Endothelial cell (in vitro differentiated cells): ENCODE results near the gene A4GALT. TPM values are rescaled to one million over a fixed set of nuclear protein-coding genes. Genes with fewer than 3 reads are reported as not detected.

Experiments used
- DNase-seq: peaks from one replicate; pipeline ENCODE4 v3.0.0; 2021; ENCODE audit warnings: low spot score
- H3K27ac Mint-ChIP-seq: one replicate; pipeline ENCODE4 v1.8.0; 2021; ENCODE audit warnings: mixed read lengths, inconsistent platforms; ENCODE audit not compliant: unreplicated experiment
- H3K27me3 Mint-ChIP-seq: one replicate; pipeline ENCODE4 v1.8.0; 2021; ENCODE audit warnings: mild to moderate bottlenecking, moderate library complexity, mixed read lengths, inconsistent platforms; ENCODE audit not compliant: unreplicated experiment
- H3K36me3 Mint-ChIP-seq: one replicate; pipeline ENCODE4 v1.8.0; 2021; ENCODE audit warnings: mild to moderate bottlenecking, low read depth, mixed read lengths, inconsistent platforms; ENCODE audit not compliant: unreplicated experiment
- H3K4me1 Mint-ChIP-seq: one replicate; pipeline ENCODE4 v1.8.0; 2021; ENCODE audit warnings: mild to moderate bottlenecking, mixed read lengths, inconsistent platforms; ENCODE audit not compliant: unreplicated experiment
- H3K4me3 Mint-ChIP-seq: one replicate; pipeline ENCODE4 v1.8.0; 2021; ENCODE audit warnings: mild to moderate bottlenecking, mixed read lengths, inconsistent platforms; ENCODE audit not compliant: unreplicated experiment
- H3K9me3 Mint-ChIP-seq: one replicate; pipeline ENCODE4 v1.8.0; 2021; ENCODE audit warnings: mixed read lengths, inconsistent platforms; ENCODE audit not compliant: unreplicated experiment
- total RNA-seq: library from RNA; stranded (reverse); fragmentation: NEBNext Ultra II Directional; extraction: Animal tissue kit (Norgen Biotek cat#: 25700); gene quantifications from one replicate; pipeline ENCODE4 v1.2.1, GENCODE V29; 2021; ENCODE audit not compliant: unreplicated experiment
- TF ChIP-seq, protein P1 (sequence below): fragments of 200-600 bp; sonication (generic); IDR thresholded peaks from one replicate; pipeline ENCODE4 v1.5.0; 2021; ENCODE audit warnings: antibody characterized with exemption; ENCODE audit not compliant: unreplicated experiment

Gene A4GALT
- total RNA-seq, 1 donor from 2014 or later = 5.3 TPM

DNA sequence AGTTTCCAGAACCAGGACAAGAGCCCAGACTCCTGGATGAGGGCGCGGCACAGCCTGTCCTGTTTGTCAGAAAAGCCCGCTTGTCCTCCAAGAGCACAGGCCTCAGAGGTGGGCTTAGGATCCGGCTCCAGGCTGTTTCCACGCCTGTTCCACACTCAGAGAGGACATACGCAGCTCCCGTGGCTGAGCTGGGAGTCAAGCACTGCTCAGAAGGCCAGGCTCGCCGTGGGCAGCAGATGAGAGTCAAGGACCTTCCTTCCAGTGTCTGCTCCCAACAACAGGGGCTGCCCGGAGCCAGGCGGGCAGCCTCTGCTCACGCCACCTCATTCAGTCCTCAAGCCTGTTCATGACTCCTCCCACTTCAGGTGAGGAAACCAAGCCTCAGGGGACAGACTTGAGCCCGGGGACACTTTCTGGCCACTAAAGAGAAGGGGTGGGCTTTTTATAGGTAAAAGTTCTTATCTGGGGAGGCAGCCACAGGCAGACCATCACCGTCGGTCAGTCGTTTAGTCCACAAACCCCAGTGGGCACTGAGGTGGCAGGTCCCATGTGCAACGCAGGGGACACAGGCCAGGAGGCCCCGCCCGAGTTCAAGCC, 75.2 kb downstream of the A4GALT start:
- Mint-ChIP-seq H3K4me1 (peaks cover 35% of the 10 kb centered on the region), H3K9me3 (no peaks in the 10 kb centered on the region), H3K27me3 (peaks cover 7% of the 10 kb centered on the region), H3K4me3 (no peak overlapping the region), H3K36me3 (peaks cover 4% of the 10 kb centered on the region), H3K27ac (no peak overlapping the region)
- DNase-seq = no peak
- TF ChIP-seq, protein P1, sequence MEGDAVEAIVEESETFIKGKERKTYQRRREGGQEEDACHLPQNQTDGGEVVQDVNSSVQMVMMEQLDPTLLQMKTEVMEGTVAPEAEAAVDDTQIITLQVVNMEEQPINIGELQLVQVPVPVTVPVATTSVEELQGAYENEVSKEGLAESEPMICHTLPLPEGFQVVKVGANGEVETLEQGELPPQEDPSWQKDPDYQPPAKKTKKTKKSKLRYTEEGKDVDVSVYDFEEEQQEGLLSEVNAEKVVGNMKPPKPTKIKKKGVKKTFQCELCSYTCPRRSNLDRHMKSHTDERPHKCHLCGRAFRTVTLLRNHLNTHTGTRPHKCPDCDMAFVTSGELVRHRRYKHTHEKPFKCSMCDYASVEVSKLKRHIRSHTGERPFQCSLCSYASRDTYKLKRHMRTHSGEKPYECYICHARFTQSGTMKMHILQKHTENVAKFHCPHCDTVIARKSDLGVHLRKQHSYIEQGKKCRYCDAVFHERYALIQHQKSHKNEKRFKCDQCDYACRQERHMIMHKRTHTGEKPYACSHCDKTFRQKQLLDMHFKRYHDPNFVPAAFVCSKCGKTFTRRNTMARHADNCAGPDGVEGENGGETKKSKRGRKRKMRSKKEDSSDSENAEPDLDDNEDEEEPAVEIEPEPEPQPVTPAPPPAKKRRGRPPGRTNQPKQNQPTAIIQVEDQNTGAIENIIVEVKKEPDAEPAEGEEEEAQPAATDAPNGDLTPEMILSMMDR = no peak

DNA sequence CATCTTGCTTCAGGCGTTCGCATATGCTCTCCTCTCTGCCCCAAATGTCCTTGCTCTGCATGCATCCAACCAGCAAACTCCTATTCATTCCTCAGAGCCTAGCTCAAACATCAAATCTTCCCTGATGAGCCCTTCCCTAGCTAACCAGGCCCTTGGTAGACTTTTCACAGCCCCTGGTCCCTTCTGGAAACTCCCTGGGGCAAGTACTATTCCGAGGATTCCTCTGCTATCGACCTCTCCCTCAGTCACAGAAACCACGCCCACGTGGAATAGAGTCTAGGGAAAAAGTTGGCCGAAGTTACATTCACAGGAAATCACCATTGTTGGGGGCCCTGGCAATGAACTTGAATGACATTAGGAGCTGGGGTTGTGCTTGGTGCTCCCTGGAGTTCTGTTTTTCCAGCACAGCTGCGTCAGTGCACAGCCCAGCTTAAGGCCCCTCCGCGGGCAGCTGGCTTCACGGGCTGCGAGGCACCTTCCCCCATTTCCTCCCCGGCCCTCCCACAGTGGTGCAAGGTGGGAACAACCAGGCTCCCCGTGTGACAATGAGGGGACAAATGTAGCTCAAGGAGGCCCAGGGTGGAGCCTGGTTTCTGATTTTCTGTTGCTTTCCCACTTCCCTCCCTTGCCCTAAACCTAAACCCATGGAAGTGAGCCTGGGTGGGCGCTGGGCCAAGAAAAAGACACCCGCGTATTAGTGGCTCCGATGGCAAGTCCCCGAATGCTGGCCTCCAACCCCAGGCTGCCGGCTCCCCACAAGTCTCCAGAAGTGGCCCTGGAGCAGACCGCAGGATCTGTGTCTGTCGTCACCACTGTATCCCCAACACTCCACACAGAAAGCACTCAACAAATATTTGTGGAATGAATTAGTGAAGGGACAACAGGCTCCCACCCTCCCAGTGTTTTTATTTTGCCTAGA, 76.0 kb downstream of the A4GALT start:
- Mint-ChIP-seq H3K27me3 (peaks cover 7% of the 10 kb centered on the region), H3K4me1 (peaks cover 35% of the 10 kb centered on the region), H3K27ac (no peak overlapping the region), H3K9me3 (no peaks in the 10 kb centered on the region), H3K4me3 (no peak overlapping the region), H3K36me3 (peaks cover 4% of the 10 kb centered on the region)
- TF ChIP-seq, protein P1 = no peak
- DNase-seq = no peak

DNA sequence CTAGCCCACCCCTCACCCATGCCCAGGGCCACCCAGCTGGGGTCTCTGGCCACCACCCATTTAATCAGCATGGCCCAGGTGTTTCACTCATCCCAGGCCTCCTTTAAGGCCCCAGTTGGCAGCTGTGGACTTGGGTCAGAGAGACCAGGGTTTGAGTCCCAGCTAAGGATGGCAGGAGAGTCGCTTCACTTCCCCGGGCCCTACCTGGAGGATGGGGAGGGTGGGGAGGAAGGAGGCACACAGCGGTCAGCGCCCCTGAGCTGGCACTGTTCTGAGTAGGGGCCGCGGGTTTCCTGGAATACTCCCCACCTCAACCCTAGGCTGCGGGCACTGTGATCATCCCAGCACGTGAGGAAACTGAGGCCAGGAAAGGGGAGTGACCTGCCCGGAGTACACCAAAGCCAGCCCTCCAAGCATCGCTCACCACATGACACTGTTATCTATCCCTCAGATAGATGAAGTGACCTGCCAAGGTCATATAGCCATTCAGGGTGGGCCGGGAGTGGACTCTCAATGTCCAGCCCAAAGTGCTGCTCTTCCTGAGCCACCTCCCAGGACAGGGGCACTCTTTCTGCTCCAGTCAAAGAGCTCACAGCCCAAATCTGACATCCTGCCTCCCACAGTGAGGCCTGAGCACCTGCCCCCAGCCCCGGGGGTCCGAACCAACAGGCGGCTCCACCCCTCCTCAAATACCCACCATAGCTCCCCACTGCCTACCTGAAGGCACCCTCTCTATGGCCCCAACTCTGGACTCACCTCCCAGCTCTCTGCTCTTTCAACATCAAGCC, 76.8 kb downstream of the A4GALT start:
- Mint-ChIP-seq H3K27ac (no peak overlapping the region), H3K4me3 (no peak overlapping the region), H3K9me3 (no peaks in the 10 kb centered on the region), H3K36me3 (peaks cover 4% of the 10 kb centered on the region), H3K27me3 (peaks cover 7% of the 10 kb centered on the region), H3K4me1 (peaks cover 35% of the 10 kb centered on the region)
- TF ChIP-seq, protein P1 = no peak
- no peak for DNase-seq

DNA sequence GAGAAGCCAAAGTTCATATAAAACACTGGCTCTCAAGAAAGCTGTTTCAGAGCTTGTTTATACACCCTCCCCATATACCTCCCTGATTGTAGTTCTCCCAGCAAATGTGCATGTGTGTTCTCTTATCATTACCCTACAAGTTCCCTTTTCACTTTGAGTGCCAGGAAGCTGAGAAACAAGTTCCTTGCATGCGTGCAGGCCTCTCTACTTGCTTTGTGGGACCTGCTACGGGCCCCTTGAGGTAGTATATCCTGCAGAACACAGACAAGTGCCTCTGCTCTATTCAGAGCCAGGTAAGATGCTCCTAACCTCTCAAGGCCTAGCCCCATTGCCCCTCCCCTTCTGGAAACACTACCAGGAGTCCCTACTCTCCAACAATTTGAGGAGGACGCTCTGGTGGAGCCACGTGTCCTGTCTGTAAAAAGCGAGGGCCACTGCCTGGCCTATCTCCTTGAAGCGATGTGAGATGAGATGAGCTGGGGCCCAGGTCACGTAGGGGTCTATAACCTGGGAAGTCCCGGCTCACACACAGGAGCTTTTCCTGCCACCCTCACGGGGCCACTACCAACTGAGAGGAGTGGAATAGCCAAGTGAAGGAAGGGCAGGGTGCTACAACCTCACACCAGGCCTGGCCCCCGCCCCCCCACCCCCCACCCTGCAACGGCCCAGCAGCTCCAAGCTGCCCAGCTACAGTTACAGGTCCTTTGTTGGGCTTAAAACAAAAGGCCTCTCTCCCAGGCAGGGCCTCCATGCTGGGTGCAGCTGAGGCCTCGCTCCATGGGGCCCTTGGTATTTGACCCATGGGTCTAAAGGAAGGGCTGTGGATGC, 77.7 kb downstream of the A4GALT start:
- H3K9me3 Mint-ChIP-seq = no peaks in the 10 kb centered on the region
- no peak overlapping the region for H3K27ac Mint-ChIP-seq
- H3K4me1 Mint-ChIP-seq = peaks cover 28% of the 10 kb centered on the region
- peaks cover 3% of the 10 kb centered on the region for H3K27me3 Mint-ChIP-seq
- H3K36me3 Mint-ChIP-seq = no peaks in the 10 kb centered on the region
- H3K4me3 Mint-ChIP-seq = no peak overlapping the region
- TF ChIP-seq, protein P1 = no peak
- DNase-seq = no peak

Other genes with a start within 250 kb of the A4GALT start
- gene RRP7A, start 201.1 kb downstream of the A4GALT start, total RNA-seq = 47.9 TPM
- 0.69 TPM for gene SERHL2, start 166.9 kb downstream of the A4GALT start, total RNA-seq
- gene POLDIP3, start 106.0 kb downstream of the A4GALT start, total RNA-seq = 50.0 TPM
- 0.82 TPM for gene ATP5MGL, start 80.3 kb downstream of the A4GALT start, total RNA-seq
- gene CYB5R3, start 71.5 kb downstream of the A4GALT start, total RNA-seq = 125 TPM
- gene ARFGAP3, start 136.4 kb upstream of the A4GALT start, total RNA-seq = 29.8 TPM